GM18517 (cell line): ENCODE results near the gene PRTN3.

ENCODE experiments used
- ATAC-seq: cut with Tn5 transposase; IDR thresholded peaks from one replicate; pipeline ENCODE4 v1.9.1; 2021; ENCODE audit warnings: mild to moderate bottlenecking, moderate library complexity; ENCODE audit not compliant: unreplicated experiment

The PRTN3 gene

GRCh38 chr19:802498-803098 is 38.2 kb upstream of the PRTN3 start:
- no peak for ATAC-seq

DNA sequence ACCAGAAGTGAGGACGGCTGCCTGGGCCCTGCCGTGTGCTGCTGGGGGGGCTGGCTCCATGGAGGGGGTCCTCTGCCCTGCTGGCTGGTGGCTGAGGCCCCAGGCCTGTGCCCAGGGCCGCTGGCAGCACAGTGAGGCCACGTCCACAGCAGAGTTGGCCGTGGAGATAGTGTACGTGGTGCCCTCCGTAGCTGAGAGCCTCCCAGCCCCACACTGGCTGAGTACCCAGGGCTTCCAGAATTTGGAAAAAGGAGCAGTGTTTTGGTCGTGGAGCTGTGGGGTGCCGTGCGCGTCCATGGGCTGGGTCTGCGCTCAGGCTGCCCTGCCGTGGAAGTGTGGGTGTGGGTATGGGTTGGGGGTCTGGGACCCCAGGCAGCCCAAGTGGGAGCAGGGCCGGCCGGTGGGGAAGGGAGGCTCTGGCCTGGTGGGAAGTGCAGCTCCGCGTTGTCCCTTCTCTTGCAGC is 37.7 kb upstream of the PRTN3 start:
- no peak for ATAC-seq

- ATAC-seq, result no peak
Observed at GRCh38 chr19:803686-804418, 36.9 kb upstream of the PRTN3 start.

DNA sequence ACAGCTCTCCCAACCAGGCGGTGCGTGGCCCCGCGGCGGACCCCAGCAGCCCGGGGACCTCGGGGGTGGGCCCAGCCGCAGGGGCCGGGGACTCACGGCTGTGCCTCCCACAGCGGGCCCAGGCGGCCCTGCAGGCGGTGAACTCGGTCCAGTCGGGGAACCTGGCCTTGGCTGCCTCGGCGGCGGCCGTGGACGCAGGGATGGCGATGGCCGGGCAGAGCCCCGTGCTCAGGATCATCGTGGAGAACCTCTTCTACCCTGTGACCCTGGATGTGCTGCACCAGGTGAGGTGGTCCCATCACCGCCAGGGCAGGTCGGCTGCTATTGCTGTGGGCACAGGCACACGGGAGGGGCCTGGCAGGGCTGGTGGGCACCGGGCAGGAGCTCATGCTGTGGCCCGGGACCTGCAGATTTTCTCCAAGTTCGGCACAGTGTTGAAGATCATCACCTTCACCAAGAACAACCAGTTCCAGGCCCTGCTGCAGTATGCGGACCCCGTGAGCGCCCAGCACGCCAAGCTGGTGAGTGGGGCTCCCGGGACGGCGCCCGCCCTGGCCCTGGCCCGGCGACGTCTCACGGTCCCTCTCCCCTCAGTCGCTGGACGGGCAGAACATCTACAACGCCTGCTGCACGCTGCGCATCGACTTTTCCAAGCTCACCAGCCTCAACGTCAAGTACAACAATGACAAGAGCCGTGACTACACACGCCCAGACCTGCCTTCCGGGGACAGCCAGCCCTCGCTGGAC is 36.2 kb upstream of the PRTN3 start:
- ATAC-seq, result no peak

- ATAC-seq, result no peak
Observed at GRCh38 chr19:805166-805551, 35.6 kb upstream of the PRTN3 start.

DNA sequence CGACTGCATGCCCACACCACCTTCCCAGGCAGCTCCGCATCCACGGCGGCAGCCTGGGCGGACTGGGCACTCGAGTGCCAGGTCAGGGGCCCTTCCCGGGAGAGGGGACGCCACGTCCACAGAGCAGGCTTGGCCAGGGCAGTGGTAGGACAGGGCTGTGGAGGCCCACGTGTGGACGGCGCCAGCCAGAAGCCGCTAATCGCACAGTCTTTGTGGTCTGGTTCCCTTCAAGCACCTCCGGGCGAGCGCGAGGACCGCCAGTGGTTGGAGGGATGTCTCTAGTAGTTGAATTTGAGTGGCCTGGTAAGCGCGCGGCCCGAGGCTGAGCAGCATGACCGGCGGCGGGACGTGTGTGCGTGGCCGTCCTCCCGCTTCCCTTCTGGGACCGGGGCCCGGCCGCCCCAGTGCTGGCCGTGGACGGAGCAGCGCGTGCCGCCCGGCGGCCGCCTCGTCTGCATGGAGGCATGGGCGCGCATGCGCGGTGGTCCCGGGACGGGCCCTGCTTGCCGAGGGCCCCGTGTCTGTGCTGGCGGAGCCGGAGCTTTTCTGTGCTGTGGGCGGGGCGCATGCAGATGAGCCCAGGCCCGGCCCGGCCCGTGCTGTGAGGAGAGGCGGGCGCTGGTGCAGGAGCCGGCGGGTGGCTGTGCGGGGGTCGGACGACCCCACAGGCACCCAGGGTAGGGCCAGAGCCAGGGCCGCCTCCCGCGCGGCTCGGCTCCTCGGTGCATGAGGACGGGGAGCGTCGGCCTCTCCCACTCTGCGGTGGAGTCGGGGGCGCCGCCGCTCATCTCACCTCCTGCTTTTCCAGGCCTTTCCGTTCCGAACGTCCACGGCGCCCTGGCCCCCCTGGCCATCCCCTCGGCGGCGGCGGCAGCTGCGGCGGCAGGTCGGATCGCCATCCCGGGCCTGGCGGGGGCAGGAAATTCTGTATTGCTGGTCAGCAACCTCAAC is 34.9 kb upstream of the PRTN3 start:
- ATAC-seq, result no peak

- no peak for ATAC-seq
Observed at GRCh38 chr19:806815-807421, 33.9 kb upstream of the PRTN3 start.

DNA sequence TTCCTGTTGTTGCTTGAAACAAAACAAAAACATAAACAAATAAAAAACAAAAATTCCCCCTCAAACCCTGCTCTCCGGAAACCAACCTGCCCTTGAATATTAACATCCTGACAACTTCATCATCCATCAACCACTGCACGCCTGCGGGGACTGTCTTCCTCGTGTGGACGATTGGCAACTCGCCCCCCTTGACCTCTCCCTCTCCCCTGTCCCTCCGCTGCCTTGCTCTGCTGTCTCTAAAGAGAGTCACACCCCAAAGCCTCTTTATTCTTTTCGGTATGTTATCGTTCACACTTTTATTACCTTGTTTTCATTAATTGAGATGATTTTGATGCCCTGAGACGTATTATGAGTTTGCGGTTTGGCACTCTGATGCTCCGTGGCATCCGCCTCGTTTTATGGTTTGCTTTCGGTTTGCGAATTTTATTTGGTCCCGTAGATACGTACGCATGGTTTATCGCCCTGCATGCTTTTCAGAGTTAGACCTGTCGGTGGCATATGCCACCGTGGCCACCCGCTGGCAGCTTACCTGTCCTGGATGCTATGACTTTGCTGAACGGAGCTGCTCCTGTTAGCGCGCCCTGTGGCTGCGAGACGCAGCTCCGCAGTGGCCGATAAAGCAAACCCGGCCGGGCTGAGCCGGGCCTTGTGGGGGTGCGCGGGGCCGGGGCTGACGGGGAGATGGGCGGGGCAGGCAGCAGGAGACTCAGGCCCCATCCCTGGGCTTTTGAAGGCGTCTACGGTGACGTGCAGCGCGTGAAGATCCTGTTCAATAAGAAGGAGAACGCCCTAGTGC is 33.0 kb upstream of the PRTN3 start:
- no peak for ATAC-seq

- ATAC-seq, result no peak
Observed at GRCh38 chr19:808423-808775, 32.4 kb upstream of the PRTN3 start.

- ATAC-seq, result no peak
Observed at GRCh38 chr19:810077-810855, 30.5 kb upstream of the PRTN3 start.

DNA sequence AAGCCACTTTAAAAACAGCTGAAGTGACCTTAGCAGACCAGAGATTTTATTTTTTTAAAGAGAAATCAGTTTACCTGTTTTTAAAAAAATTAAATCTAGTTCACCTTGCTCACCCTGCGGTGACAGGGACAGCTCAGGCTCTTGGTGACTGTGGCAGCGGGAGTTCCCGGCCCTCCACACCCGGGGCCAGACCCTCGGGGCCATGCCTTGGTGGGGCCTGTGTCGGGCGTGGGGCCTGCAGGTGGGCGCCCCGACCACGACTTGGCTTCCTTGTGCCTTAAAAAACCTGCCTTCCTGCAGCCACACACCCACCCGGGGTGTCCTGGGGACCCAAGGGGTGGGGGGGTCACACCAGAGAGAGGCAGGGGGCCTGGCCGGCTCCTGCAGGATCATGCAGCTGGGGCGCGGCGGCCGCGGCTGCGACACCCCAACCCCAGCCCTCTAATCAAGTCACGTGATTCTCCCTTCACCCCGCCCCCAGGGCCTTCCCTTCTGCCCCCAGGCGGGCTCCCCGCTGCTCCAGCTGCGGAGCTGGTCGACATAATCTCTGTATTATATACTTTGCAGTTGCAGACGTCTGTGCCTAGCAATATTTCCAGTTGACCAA is 29.8 kb upstream of the PRTN3 start:
- ATAC-seq, result no peak

GRCh38 chr19:811506-812048 is 29.2 kb upstream of the PRTN3 start:
- no peak for ATAC-seq

GRCh38 chr19:812049-812746 is 28.6 kb upstream of the PRTN3 start:
- ATAC-seq, result no peak

- ATAC-seq, result no peak
Observed at GRCh38 chr19:812747-813218, 28.0 kb upstream of the PRTN3 start.

DNA sequence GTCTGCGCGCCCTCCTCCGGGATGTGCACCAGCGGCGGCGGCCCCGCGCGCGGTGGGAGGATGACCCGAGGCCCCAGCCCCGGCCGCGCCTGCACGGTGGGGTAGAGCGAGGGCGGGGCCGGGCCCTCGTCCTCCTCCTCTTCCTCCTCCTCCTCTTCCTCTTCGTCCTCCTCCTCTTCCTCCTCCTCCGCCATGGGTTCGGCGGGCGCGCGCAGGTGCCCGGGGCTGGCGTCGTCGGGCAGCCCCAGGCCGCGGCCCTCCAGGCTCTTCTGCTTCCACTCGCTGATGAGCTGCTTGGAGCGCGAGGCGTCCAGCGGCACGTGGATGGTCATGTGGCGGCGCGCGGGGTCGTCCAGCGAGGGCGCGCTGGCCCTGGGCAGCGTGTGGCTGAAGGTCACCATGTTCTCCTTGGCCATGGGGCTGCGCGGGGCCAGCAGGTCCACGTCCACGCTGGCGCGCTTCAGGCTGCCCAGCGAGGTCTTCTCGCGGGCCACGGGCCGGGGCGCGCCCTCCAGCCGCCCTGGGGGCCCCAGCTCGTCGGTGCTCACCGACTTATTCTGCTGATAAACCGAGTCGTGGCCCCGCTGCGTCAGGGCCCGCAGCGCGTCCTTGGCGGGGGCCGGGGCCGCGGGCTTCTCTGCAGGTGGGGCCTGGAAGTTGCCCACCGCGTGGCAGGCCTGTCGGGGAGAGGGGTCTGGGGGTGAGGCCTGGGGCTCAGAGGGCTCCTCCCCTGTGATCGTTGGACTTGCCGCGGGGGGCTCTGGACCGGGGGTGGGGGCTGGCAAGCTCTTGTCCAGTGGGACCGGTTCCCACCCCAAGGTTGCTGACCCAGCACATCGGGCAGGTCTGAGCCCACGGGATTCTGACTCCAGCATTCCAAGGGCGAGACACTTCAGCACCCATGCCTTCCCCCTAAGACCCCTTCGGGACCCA is 27.3 kb upstream of the PRTN3 start:
- no peak for ATAC-seq
